ENCODE data around the gene RPRML.
"Not testable (repeated sequence)": the region's sequence is repeated elsewhere in the genome, so short reads cannot be mapped to it uniquely, and the experiment has no call there.

RPRML gene

DNA sequence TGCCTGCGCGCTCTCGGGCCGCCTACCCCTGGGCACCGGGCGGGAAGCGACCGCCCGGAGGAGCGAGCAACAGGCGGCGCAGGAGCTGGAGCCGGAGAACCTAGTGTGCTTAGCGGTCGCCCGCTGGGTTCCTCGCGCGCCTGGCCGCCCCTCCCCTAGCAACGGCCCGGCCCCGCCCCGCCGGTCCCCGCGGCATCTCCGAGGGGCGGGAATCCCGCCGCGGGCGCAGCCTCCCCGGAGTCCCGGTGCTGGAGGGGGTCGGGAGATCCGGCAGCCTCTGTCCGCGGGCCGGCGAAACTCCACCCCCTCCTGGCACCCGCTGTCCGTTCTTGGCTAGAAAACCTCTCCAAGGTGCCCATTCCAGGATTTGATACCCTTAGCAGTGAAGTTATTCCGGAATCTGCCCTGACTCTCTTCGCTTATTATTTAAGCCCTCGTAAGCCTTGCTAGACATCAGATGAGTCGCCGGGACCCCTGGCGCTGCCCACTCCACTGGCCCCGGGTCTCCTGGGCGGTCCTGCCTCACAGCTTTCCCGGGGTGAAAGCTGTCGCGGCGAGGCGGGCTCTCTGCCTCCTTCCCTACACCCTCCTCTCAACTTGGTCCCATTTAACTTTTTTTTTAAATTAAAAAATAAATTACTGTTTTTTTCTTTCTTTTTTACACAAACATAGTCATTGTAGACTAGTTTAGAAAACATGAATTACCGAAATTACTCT lies at the start of gene RPRML:
TSS of gene RPRML (minus strand) at position 107 of the 717 bp plus-strand sequence. CDS start 246 bp downstream, outside the sequence.
- DNase-seq (ENCODE audit: low spot score): peak; percentile 70

GRCh38 chr17:47016966-47017365 lies 37.9 kb upstream of the RPRML start:
- DNase-seq (ENCODE audit: low spot score): not testable (repeated sequence)

GRCh38 chr17:47013341-47013740 lies 34.3 kb upstream of the RPRML start:
- DNase-seq (ENCODE audit: low spot score): peak; percentile 19

- DNase-seq (ENCODE audit: low spot score): no peak
Measured at GRCh38 chr17:47012457-47012856, 33.4 kb upstream of the RPRML start.

- no peak for DNase-seq (ENCODE audit: low spot score)
Measured at GRCh38 chr17:47009759-47010594, 30.9 kb upstream of the RPRML start.

GRCh38 chr17:47004906-47005305 lies 25.9 kb upstream of the RPRML start:
- DNase-seq (ENCODE audit: low spot score): no peak

DNA sequence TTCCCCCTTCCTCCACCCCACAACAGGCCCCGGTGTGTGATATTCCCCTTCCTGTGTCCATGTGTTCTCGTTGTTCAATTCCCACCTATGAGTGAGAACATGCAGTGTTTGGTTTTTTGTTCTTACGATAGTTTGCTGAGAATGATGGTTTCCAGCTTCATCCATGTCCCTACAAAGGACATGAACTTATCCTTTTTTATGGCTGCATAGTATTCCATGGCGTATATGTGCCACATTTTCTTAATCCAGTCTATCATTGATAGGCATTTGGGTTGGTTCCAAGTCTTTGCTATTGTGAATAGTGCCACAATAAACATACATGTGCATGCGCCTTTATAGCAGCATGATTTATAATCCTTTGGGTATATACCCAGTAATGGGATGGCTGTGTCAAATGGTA lies 24.8 kb upstream of the RPRML start:
- not testable (repeated sequence) for DNase-seq (ENCODE audit: low spot score)

- DNase-seq (ENCODE audit: low spot score): peak; percentile 18
Measured at GRCh38 chr17:46995841-46996571, 17.0 kb upstream of the RPRML start.

DNA sequence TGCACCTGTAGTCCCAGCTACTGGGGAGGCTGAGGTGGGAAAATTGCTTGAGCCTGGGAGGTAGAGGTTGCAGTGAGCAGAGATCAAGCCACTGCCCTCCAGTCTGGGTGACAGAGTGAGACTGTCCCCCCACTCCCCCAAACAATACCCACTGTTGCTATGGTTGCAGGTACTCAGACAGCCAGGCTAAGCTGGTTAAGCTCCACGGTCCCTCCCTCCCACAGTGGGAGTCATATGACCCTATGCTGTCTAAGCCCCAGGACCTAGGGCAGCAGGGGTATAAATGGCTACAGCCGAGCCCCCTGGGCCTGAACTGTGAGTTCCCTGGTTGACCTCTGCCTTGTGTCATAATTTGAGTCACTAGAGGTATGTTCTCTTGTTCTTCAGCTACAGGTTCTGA lies 15.9 kb upstream of the RPRML start:
- no peak for DNase-seq (ENCODE audit: low spot score)

DNA sequence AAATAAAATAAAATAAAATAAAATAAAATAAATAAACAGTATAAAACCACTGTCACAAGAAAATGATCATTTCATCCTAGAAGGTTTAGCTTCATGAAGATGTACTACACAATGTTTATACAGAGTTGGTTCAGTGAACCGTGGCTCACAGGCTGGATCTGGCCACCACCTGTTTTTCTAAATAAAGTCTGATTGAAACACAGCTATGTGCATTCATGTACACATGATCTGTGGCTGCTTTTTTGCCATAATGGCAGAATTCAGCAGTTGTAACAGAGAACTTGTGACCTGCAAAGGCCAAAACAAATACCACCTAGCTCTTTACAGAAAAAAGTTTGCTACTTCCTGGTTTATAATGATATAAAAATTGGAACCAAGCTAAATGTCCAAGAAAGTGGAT lies 12.6 kb upstream of the RPRML start:
- DNase-seq (ENCODE audit: low spot score): no peak

DNA sequence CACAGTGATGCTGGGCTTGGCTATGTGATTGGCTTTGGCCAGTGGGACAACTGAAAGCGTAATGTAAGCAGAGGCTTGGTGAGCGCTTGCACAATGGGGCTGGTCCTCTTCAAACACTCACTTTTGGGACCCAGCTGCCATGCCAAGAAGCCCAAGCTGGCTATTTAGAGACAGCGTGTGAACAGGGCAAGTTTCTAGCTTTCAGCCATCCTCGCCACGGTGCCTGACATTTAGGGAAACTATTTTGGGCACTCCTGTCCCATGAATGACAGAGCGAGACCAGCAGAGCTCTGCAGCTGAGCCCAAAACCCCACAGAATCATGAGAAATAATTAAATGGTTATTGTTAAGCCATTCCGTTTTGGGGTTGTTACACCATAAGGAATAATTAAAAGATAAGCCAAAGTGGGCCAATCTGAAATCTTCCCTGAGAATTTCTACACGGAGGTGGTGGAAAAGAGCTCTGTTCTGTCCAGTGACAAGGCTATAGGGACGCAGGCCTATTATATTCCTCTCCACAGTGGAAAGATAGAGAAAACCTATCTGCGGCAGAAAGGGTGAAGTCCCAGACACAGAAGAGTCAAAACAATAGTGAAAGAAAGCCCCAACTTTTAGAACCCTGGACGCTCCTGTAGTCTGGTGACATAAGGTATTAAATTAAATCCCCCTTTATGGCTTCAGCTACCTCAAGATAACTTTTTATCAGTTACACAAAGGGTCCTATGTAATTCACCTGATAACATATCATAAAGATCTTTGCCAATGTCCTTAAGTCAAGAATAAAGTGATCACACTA lies 10.8 kb upstream of the RPRML start:
- DNase-seq (ENCODE audit: low spot score): no peak

DNA sequence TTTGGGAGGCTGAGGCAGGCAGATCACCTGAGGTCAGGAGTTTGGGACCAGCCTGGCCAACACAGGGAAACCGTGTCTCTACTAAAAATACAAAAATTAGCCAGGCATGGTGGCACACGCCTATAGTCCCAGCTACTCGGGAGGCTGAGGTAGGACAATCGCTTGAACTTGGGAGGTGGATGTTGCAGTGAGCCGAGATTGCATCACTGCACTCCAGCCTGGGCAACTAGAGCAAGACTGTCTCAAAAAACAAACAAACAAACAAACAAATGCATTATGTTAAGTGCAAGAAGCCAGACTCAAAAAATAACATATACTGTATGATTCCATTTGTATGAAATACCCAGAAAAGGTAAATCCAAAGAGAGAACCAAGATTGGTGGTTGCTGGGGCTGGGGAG lies 8.9 kb upstream of the RPRML start:
- not testable (repeated sequence) for DNase-seq (ENCODE audit: low spot score)

- DNase-seq (ENCODE audit: low spot score): no peak
Measured at GRCh38 chr17:46986366-46986765, 7.3 kb upstream of the RPRML start.

- no peak for DNase-seq (ENCODE audit: low spot score)
Measured at GRCh38 chr17:46984892-46985291, 5.8 kb upstream of the RPRML start.

- no peak for DNase-seq (ENCODE audit: low spot score)
Measured at GRCh38 chr17:46984341-46984740, 5.3 kb upstream of the RPRML start.

DNA sequence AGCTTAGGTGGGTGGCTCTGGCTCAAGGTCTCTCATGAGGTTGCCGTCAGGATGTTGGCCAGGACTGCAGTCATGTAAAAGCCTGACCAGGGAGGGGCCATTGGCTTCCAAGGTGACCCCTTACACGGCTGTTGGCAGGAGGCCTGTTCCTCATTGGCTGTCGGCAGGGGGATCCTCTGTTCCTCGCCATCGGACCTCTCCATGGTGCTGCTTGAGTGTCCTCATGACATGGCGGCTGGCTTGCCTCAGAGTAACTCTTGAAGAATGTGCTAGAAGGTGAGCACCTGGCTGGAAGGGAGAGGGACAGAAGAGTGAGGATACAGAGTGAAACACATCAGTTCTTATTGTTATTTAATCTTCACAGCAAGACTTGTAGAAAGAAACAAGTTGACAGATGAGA lies 4.7 kb upstream of the RPRML start:
- DNase-seq (ENCODE audit: low spot score): no peak

- no peak for DNase-seq (ENCODE audit: low spot score)
Measured at GRCh38 chr17:46982577-46982976, 3.5 kb upstream of the RPRML start.

- DNase-seq (ENCODE audit: low spot score): peak; percentile 20
Measured at GRCh38 chr17:46978489-46979146, 435 bp downstream of the RPRML start.

- no peak for DNase-seq (ENCODE audit: low spot score)
Measured at GRCh38 chr17:46977750-46978488, 1.1 kb downstream of the RPRML start.

DNA sequence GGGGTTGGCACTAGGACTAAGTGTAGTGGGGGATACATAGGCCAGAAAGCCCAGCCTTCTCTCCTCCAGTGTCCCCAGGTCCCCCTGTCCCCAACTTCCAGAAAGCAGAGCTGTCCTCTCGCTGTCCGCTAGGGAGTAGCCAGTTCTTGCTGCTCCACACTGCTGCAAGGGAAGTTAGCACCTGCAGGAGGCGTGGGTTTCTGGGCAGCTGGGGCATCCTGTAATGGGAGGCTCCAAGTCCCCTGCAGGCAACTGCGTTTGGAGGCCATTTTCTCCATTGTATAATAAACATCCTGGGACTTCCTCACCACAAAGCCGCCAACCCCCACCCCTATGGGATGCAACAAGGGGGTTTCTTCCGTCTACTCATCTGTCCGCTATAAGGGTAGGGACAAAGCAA lies 1.7 kb downstream of the RPRML start:
- no peak for DNase-seq (ENCODE audit: low spot score)

Data from GM03348 (cell line).